Activated CD8-positive, alpha-beta T cell treated with anti-CD3 and anti-CD28 coated beads for 36 hours (primary cell): ENCODE measurements around the gene OSM. TPM values are rescaled to one million over a fixed set of nuclear protein-coding genes. Genes with fewer than 3 reads are reported as not detected.

Source experiments
- ATAC-seq: fragments of 200-7000 bp; cut with Tn5 transposase; one replicate; pipeline ENCODE4 v1.10.0; 2021; ENCODE audit warnings: mild to moderate bottlenecking, moderate library complexity
- CTCF ChIA-PET: fragments of 350-600 bp; sonication (Branson Sonifier 250); formaldehyde crosslinking; loops from one replicate; lab custom pipeline; 2021; ENCODE audit warnings: antibody characterized with exemption; lab: Charles Lee
- POLR2A ChIA-PET: fragments of 350-600 bp; sonication (Branson Sonifier 250); formaldehyde crosslinking; loops from one replicate; lab custom pipeline; 2021; ENCODE audit warnings: antibody characterized with exemption; lab: Charles Lee
- DNase-seq: peaks from one replicate; pipeline ENCODE4 v3.0.0-alpha.2; 2020
- H3K27ac Mint-ChIP-seq: one replicate; pipeline ENCODE4 v1.8.0; 2021; ENCODE audit warnings: mild to moderate bottlenecking, mixed read lengths
- H3K27me3 Mint-ChIP-seq: one replicate; pipeline ENCODE4 v1.8.0; 2021; ENCODE audit warnings: mixed read lengths
- H3K36me3 Mint-ChIP-seq: one replicate; pipeline ENCODE4 v1.8.0; 2021; ENCODE audit warnings: low read depth, mixed read lengths
- H3K4me1 Mint-ChIP-seq: one replicate; pipeline ENCODE4 v1.8.0; 2021; ENCODE audit warnings: low read depth, mixed read lengths
- H3K4me3 Mint-ChIP-seq: one replicate; pipeline ENCODE4 v1.8.0; 2021; ENCODE audit warnings: mild to moderate bottlenecking, moderate library complexity, mixed read lengths
- H3K9me3 Mint-ChIP-seq: one replicate; pipeline ENCODE4 v1.8.0; 2021; ENCODE audit warnings: mixed read lengths
- CTCF ChIP-seq: fragments of 200-600 bp; IDR thresholded peaks from one replicate; pipeline ENCODE4 v1.8.0; 2022; ENCODE audit warnings: antibody characterized with exemption, mild to moderate bottlenecking
- intact Hi-C: fragments of 100-400 bp; cut with micrococcal nuclease; formaldehyde crosslinking; loops from one replicate; pipeline ENCODE4 v1.10.0; 2022
- total RNA-seq, 2 experiments: library from RNA; stranded (reverse); gene quantifications; one replicate each; pipeline ENCODE4 v1.2.3, GENCODE V29; 2021

OSM gene
- total RNA-seq, 2 experiments from 2014 or later: 44.3 to 45.7 TPM

DNA sequence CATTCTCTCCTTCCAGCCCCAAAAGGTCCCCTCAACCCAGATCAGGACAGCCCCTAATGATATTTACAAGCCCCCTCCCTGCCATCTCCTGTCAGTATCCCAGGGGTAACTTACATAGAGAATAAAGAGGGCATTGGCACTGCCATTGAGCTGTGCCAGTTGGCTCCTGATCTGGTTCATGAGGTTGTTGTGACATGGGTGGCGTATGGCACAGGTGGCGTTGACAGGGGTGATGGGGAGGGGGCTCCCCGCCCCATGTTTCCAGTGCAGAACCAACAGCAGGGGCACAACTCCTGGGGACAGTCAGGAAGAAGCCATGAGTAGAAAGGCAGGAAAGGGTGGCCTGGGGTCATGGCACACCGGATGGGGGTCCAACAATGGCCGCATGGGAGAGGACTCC is 22.0 kb downstream of the OSM start:
- ChIA-PET CTCF (interaction anchor here (3.6 kb wide), 1 partner anchor 137 kb away, joined by 10 read pairs; no protein-coding TSS in a partner anchor), POLR2A (interaction anchor here (0.6 to 4.3 kb wide), 3 partner anchors 8 to 130 kb away, joined by 3 to 20 read pairs (median 7); no protein-coding TSS in a partner anchor)
- peak overlapping the region; percentile 94 for H3K27ac Mint-ChIP-seq
- H3K4me1 Mint-ChIP-seq: peaks cover 50% of the 10 kb centered on the region
- peak overlapping the region; percentile 97 for H3K4me3 Mint-ChIP-seq
- H3K9me3 Mint-ChIP-seq: no peaks in the 10 kb centered on the region
- H3K36me3 Mint-ChIP-seq: peaks cover 54% of the 10 kb centered on the region
- ATAC-seq: no peak
- H3K27me3 Mint-ChIP-seq: peaks cover 1% of the 10 kb centered on the region
- no peak for TF ChIP-seq CTCF
- intact Hi-C loops: loop anchor here (5.0 kb wide), 1 partner anchor 67 kb away; no protein-coding TSS in a partner anchor
- DNase-seq: no peak

DNA sequence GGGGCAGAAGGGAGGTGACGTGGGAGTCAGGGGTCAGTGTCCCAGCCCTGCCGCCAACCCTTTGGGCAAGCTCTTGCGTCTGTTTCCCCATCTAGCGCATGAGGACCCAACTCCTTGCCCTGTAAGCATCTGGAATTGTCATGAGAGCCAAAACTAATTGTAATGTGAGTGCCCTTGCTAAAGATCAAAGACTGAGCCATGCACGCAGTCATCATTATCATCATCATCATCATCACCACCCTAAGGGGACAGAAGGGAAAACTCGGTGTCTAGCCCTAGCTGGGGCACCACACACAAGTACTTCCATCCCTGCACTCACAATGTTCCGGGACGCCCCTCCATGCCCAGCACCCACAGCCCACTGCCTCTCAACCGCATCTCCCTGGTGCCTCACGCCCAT is 22.6 kb downstream of the OSM start:
- ATAC-seq (no peak), DNase-seq (no peak)
- Mint-ChIP-seq H3K4me3 (peak overlapping the region; percentile 97), H3K27ac (peak overlapping the region; percentile 94), H3K9me3 (no peaks in the 10 kb centered on the region), H3K36me3 (peaks cover 54% of the 10 kb centered on the region), H3K27me3 (peaks cover 1% of the 10 kb centered on the region), H3K4me1 (peaks cover 46% of the 10 kb centered on the region)
- TF ChIP-seq CTCF: no peak
- POLR2A ChIA-PET: interaction anchor here (4.3 kb wide), 1 partner anchor 8 kb away, joined by 20 read pairs; no protein-coding TSS in a partner anchor
- intact Hi-C loops: no loop called here
- CTCF ChIA-PET: interaction anchor here (1.0 to 3.6 kb wide), 2 partner anchors 47 to 136 kb away, joined by 4 to 10 read pairs; no protein-coding TSS in a partner anchor

GRCh38 chr22:30243661-30244060 is 23.0 kb downstream of the OSM start:
- H3K27me3 Mint-ChIP-seq: peaks cover 1% of the 10 kb centered on the region
- no peak for TF ChIP-seq CTCF
- no peak for DNase-seq
- H3K36me3 Mint-ChIP-seq: peaks cover 54% of the 10 kb centered on the region
- intact Hi-C loops: no loop called here
- no peaks in the 10 kb centered on the region for H3K9me3 Mint-ChIP-seq
- POLR2A ChIA-PET: interaction anchor here (4.3 kb wide), 1 partner anchor 7 kb away, joined by 20 read pairs; no protein-coding TSS in a partner anchor
- ATAC-seq: no peak
- peaks cover 45% of the 10 kb centered on the region for H3K4me1 Mint-ChIP-seq
- H3K4me3 Mint-ChIP-seq: peak overlapping the region; percentile 97
- CTCF ChIA-PET: interaction anchor here (1.0 to 3.6 kb wide), 2 partner anchors 48 to 136 kb away, joined by 4 to 10 read pairs; no protein-coding TSS in a partner anchor
- peak overlapping the region; percentile 94 for H3K27ac Mint-ChIP-seq

DNA sequence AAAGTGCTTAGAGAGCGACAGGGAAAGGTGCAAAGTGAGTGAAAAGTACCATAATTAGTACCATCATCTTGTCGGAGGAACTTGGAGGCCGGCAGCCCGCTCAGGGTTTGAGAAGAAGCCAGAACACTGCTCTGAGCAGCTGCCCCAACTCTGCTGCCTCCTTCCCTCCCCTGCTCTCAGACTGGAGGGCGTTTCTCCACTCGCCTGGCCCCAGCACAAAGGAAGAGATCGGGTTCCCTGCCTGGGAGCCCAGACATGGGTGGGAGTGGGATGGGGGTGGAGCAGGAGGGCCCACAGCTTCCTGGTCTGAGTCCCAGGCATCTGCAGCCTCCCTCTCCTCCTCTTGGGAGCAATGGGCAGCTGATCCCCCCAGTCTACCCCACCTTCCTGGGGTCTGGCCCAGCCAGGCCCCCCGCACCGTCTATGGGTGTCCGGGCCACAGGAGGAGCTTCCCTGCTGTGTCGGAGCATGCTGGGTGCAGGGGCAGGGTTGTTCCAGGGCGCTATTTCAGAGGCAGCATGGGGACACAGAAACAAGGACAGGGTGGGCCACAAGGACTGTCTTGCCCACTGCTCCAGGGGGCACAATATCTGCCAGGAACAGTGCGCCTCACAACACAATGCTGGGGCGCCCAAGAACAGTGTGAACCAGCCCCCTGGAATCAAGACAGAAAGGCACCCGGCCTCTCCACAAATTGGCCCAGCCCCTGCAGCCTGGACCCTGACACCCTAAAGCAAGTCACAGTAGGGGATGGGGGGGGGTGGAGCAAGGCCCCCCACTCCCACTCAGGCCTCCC is 24.9 kb downstream of the OSM start:
- Mint-ChIP-seq H3K9me3 (no peaks in the 10 kb centered on the region), H3K36me3 (peaks cover 54% of the 10 kb centered on the region), H3K27ac (peak overlapping the region; percentile 38), H3K27me3 (no peaks in the 10 kb centered on the region), H3K4me3 (peak overlapping the region; percentile 97), H3K4me1 (peaks cover 26% of the 10 kb centered on the region)
- TF ChIP-seq CTCF: no peak
- ChIA-PET POLR2A (interaction anchor here (1.0 to 1.3 kb wide), 3 partner anchors 15 to 45 kb away, joined by 3 to 4 read pairs (median 3); no protein-coding TSS in a partner anchor), CTCF (no interaction called here)
- ATAC-seq: no peak
- no peak for DNase-seq
- intact Hi-C loops: no loop called here
